Uterus (tissue), 4 donors: Measurements from ENCODE around the gene SPATA16. TPM values are rescaled to one million over a fixed set of nuclear protein-coding genes. Genes with fewer than 3 reads are reported as not detected.

Experiments used
- DNase-seq, 2 donors: peaks; one replicate each; pipeline ENCODE4 v3.0.0-alpha.2; 2019 to 2020
- H3K27ac ChIP-seq, 2 donors: fragments of 200-600 bp; sonication (generic); 1 replicate in 1 of 2; 2 replicates in 1 of 2; pipeline ENCODE4 v1.5.1; 2016 to 2018
- H3K27me3 ChIP-seq, 2 donors: fragments of 200-600 bp; sonication (generic); one replicate each; pipeline ENCODE4 v1.5.1; 2018 to 2019; ENCODE audit warnings: control low read depth in 1 of 2
- H3K36me3 ChIP-seq, 2 donors: fragments of 200-600 bp; sonication (generic); one replicate each; pipeline ENCODE4 v1.5.1; 2019; ENCODE audit warnings: control low read depth in 1 of 2
- H3K4me1 ChIP-seq, 2 donors: fragments of 200-600 bp; sonication (generic); one replicate each; pipeline ENCODE4 v1.5.1; 2018 to 2019; ENCODE audit warnings: control low read depth in 1 of 2
- H3K4me3 ChIP-seq, 2 donors: fragments of 200-600 bp; sonication (generic); 1 replicate in 1 of 2; 2 replicates in 1 of 2; pipeline ENCODE4 v1.5.1; 2018 to 2019; ENCODE audit warnings: mild to moderate bottlenecking in 1 of 2
- H3K9me3 ChIP-seq, 2 donors: fragments of 200-600 bp; sonication (generic); one replicate each; pipeline ENCODE4 v1.5.1; 2019; ENCODE audit warnings: control low read depth in 1 of 2
- POLR2A ChIP-seq, 2 donors: fragments of 450-650 bp; IDR thresholded peaks; one replicate each; pipeline ENCODE4 v1.6.1; 2016; ENCODE audit warnings: antibody characterized with exemption in 2 of 2, mild to moderate bottlenecking in 1 of 2, moderate library complexity in 1 of 2
- intact Hi-C: fragments of 100-400 bp; cut with DNase I; formaldehyde crosslinking; loops from one replicate; pipeline ENCODE4 v1.15.1; 2023; ENCODE audit warnings: low total_unique reads
- total RNA-seq, 4 donors: library from RNA; depleted of rRNA in 3 of 4; stranded (reverse); fragments of >200 nt in 3 of 4; gene quantifications; one replicate each; pipeline versions ENCODE4 v1.1.0 to v1.2.4, GENCODE V29; 2014 to 2023
- TF ChIP-seq, protein P1 (sequence below), 4 experiments: fragments of 200-600 bp in 2 of 4; fragments of 450-650 bp in 2 of 4; sonication (generic) in 2 of 4; IDR thresholded peaks; one replicate each; pipeline ENCODE4 v1.5.1; 2016 to 2019; ENCODE audit warnings: antibody characterized with exemption in 4 of 4, mild to moderate bottlenecking in 2 of 4, moderate library complexity in 1 of 4
- donor health status: DM: yes; HTN: yes; CAD: no.

SPATA16 gene
- total RNA-seq, 4 donors from 2014 or later, result not detected

- peaks cover 0 to under 1% of the 10 kb centered on the region in 2 donors for H3K27me3 ChIP-seq
- H3K36me3 ChIP-seq, result no peaks in the 10 kb centered on the region
- intact Hi-C loops, result no loop called here
- no peaks in the 10 kb centered on the region for H3K4me1 ChIP-seq
- H3K4me3 ChIP-seq, result no peak overlapping the region
- TF ChIP-seq, protein P1, sequence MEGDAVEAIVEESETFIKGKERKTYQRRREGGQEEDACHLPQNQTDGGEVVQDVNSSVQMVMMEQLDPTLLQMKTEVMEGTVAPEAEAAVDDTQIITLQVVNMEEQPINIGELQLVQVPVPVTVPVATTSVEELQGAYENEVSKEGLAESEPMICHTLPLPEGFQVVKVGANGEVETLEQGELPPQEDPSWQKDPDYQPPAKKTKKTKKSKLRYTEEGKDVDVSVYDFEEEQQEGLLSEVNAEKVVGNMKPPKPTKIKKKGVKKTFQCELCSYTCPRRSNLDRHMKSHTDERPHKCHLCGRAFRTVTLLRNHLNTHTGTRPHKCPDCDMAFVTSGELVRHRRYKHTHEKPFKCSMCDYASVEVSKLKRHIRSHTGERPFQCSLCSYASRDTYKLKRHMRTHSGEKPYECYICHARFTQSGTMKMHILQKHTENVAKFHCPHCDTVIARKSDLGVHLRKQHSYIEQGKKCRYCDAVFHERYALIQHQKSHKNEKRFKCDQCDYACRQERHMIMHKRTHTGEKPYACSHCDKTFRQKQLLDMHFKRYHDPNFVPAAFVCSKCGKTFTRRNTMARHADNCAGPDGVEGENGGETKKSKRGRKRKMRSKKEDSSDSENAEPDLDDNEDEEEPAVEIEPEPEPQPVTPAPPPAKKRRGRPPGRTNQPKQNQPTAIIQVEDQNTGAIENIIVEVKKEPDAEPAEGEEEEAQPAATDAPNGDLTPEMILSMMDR (IDR thresholded peaks at IDR 0.05), result no peak
- no peak for TF ChIP-seq POLR2A (IDR thresholded peaks at IDR 0.05)
- no peak for DNase-seq
- H3K9me3 ChIP-seq, result no peaks in the 10 kb centered on the region
- H3K27ac ChIP-seq, result no peak overlapping the region
Observed at GRCh38 chr3:173000553-173000952, 140.5 kb downstream of the SPATA16 start.

DNA sequence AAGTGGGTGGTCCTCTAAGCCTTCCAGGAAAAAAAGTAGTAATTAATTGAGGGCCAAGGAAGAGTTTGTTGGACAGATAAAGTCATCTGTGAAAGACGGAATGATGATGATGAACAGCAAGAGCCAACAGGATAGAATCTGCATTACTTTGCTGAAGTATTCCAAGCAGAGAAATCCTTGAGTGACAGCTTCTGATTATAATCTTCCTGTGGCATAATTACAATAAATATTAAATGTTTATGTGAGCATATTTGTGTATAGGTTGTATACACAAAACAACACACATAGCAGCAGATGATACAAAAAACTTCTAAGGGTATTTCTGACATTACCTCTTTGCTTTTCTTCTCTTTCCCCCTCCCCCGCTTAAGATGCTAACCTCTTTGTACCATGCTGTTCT, 147.6 kb downstream of the SPATA16 start:
- intact Hi-C loops, result no loop called here
- no peaks in the 10 kb centered on the region for H3K27me3 ChIP-seq
- H3K4me1 ChIP-seq, result no peaks in the 10 kb centered on the region
- H3K27ac ChIP-seq, result no peak overlapping the region
- DNase-seq, result no peak
- H3K36me3 ChIP-seq, result no peaks in the 10 kb centered on the region
- H3K9me3 ChIP-seq, result no peaks in the 10 kb centered on the region
- TF ChIP-seq, protein P1 (IDR thresholded peaks at IDR 0.05), result no peak
- TF ChIP-seq POLR2A (IDR thresholded peaks at IDR 0.05), result no peak
- no peak overlapping the region for H3K4me3 ChIP-seq

DNA sequence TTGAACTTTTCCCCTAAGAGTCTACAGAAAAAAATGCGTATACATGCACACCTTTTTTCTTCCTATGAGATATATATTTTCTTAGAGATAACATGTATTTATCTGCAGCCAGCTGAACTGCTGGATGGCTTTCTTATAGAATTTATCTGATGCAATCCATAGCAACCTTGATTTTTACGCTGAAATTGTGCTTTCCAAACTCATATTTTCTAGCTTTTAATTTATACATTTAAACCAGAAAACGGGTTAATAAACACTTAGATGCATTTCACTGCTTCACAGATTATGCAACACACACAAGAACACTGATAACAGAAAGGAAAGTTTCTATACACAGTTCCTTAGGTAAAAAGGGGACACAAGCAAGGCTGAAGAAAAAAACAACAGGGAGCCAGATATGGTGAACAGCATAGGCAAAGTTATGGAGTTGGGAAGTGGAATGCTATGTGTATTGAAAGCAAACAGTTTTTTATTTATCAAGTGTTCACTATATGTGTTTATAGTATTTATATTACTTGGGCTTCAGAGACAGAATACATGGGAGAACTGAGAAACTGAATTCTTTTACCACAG, 149.5 kb downstream of the SPATA16 start:
- no peaks in the 10 kb centered on the region for H3K4me1 ChIP-seq
- intact Hi-C loops, result no loop called here
- no peak for DNase-seq
- H3K27me3 ChIP-seq, result no peaks in the 10 kb centered on the region
- H3K36me3 ChIP-seq, result no peaks in the 10 kb centered on the region
- no peak overlapping the region for H3K4me3 ChIP-seq
- H3K9me3 ChIP-seq, result no peaks in the 10 kb centered on the region
- H3K27ac ChIP-seq, result no peak overlapping the region
- TF ChIP-seq, protein P1 (IDR thresholded peaks at IDR 0.05), result no peak
- TF ChIP-seq POLR2A (IDR thresholded peaks at IDR 0.05), result no peak

DNA sequence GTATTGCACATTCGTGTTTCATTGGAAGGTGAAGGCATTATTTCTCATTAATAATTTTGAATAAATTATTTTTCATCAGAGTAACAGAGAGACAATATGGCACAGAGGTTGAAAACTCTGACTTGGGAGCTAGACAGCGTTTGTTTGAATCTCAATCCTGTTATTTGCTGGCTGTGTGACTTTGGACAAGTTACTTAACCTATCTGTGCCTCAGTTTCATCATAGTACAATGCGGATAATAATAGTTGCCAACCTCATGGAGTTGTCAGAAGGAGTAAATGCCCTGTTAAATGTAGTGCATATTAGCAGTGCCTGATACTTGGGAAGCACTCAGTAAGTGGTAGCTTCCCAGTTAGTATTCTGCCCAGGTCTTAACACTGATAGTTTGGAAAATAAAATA, 151.7 kb downstream of the SPATA16 start:
- Histone ChIP-seq H3K9me3 (no peaks in the 10 kb centered on the region), H3K36me3 (no peaks in the 10 kb centered on the region), H3K27me3 (no peaks in the 10 kb centered on the region), H3K27ac (no peak overlapping the region), H3K4me1 (no peaks in the 10 kb centered on the region), H3K4me3 (no peak overlapping the region)
- no peak for DNase-seq
- intact Hi-C loops, result no loop called here
- TF ChIP-seq, protein P1 (IDR thresholded peaks at IDR 0.05), result no peak
- TF ChIP-seq POLR2A (IDR thresholded peaks at IDR 0.05), result no peak

DNA sequence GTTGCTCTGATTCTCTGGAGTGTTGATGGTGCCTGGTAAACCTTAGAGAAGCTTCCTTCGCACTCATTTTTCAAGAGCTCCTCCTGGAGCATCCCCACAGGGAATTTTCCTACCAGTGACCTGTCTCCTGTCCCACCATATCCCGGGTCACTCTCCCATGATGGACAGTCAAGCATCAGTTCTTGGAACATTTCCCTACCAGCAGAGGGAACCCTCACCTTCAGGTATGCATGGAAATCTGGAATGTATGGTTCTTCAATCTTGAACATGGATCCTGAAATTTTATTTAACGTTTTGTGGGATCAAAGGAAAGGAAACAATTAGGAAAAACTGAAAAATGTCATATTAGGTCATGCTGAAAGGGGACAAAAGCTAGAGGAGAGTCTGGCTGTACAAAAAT, 153.8 kb downstream of the SPATA16 start:
- no peak for TF ChIP-seq POLR2A (IDR thresholded peaks at IDR 0.05)
- no peaks in the 10 kb centered on the region for H3K36me3 ChIP-seq
- no peaks in the 10 kb centered on the region for H3K4me1 ChIP-seq
- H3K27me3 ChIP-seq, result no peaks in the 10 kb centered on the region
- intact Hi-C loops, result no loop called here
- DNase-seq, result no peak
- no peaks in the 10 kb centered on the region for H3K9me3 ChIP-seq
- no peak overlapping the region for H3K27ac ChIP-seq
- H3K4me3 ChIP-seq, result no peak overlapping the region

- no peak for DNase-seq
- H3K27ac ChIP-seq, result no peak overlapping the region
- H3K4me3 ChIP-seq, result no peak overlapping the region
- H3K27me3 ChIP-seq, result no peaks in the 10 kb centered on the region
- H3K4me1 ChIP-seq, result no peaks in the 10 kb centered on the region
- H3K9me3 ChIP-seq, result no peaks in the 10 kb centered on the region
- intact Hi-C loops, result no loop called here
- no peak for TF ChIP-seq POLR2A (IDR thresholded peaks at IDR 0.05)
- TF ChIP-seq, protein P1 (IDR thresholded peaks at IDR 0.05), result no peak
- no peaks in the 10 kb centered on the region for H3K36me3 ChIP-seq
Observed at GRCh38 chr3:172984914-172985313, 156.1 kb downstream of the SPATA16 start.
